Fibroblast of villous mesenchyme (primary cell): ENCODE data around the gene IPO5. TPM values are rescaled to one million over a fixed set of nuclear protein-coding genes. Genes with fewer than 3 reads are reported as not detected.
A peak's percentile ranks its signal among the peaks of the same experiment; 100 is the strongest.

Source experiments
- DNase-seq: peaks from one replicate; pipeline ENCODE4 v3.0.0-alpha.2; 2010; ENCODE audit warnings: low read depth
- H3K4me3 ChIP-seq: 2 replicates; pipeline ENCODE4 v1.5.1; 2011; ENCODE audit warnings: low read depth, mild to moderate bottlenecking, low read length
- CTCF ChIP-seq: IDR thresholded peaks from 2 replicates; pipeline ENCODE4 v1.5.1; 2012; ENCODE audit warnings: low read depth, mild to moderate bottlenecking, low read length; ENCODE audit not compliant: insufficient read depth
- total RNA-seq: library from RNA; depleted of rRNA; stranded (reverse); fragments of >200 nt; gene quantifications from 2 replicates; pipeline ENCODE4 v1.2.3, GENCODE V29; 2012

The IPO5 gene
- total RNA-seq, 1 donor, result 282 TPM

- no peak for DNase-seq
- no peak overlapping the region for H3K4me3 ChIP-seq
- TF ChIP-seq CTCF, result no peak
Observed at GRCh38 chr13:97935071-97935470, 18.4 kb upstream of the IPO5 start.

GRCh38 chr13:97936036-97936435 lies 17.4 kb upstream of the IPO5 start:
- no peak for TF ChIP-seq CTCF
- H3K4me3 ChIP-seq, result no peak overlapping the region
- DNase-seq, result no peak

- H3K4me3 ChIP-seq, result no peak overlapping the region
- no peak for DNase-seq
- no peak for TF ChIP-seq CTCF
Observed at GRCh38 chr13:97938706-97939475, 14.6 kb upstream of the IPO5 start.

- peak; percentile 29 for DNase-seq
- no peak for TF ChIP-seq CTCF
- no peak overlapping the region for H3K4me3 ChIP-seq
Observed at GRCh38 chr13:97944396-97945029, 9.0 kb upstream of the IPO5 start.

GRCh38 chr13:97945342-97945741 lies 8.1 kb upstream of the IPO5 start:
- TF ChIP-seq CTCF, result no peak
- DNase-seq, result no peak

GRCh38 chr13:97945792-97946419 lies 7.6 kb upstream of the IPO5 start:
- H3K4me3 ChIP-seq, result no peak overlapping the region
- no peak for TF ChIP-seq CTCF
- DNase-seq, result no peak

More at GRCh38 chr13:97945342-97945741, 8.1 kb upstream of the IPO5 start:
- no peak overlapping the region for H3K4me3 ChIP-seq
